ENCODE measurements around the gene TICAM1. TPM values are rescaled to one million over a fixed set of nuclear protein-coding genes. Genes with fewer than 3 reads are reported as not detected.

The TICAM1 gene
- total and polyA plus RNA-seq, 2 of the 13 experiments (the other 11 are each of a cell fraction or from before 2014, with no cell fraction given) = 0.33 to 0.95 TPM

DNA sequence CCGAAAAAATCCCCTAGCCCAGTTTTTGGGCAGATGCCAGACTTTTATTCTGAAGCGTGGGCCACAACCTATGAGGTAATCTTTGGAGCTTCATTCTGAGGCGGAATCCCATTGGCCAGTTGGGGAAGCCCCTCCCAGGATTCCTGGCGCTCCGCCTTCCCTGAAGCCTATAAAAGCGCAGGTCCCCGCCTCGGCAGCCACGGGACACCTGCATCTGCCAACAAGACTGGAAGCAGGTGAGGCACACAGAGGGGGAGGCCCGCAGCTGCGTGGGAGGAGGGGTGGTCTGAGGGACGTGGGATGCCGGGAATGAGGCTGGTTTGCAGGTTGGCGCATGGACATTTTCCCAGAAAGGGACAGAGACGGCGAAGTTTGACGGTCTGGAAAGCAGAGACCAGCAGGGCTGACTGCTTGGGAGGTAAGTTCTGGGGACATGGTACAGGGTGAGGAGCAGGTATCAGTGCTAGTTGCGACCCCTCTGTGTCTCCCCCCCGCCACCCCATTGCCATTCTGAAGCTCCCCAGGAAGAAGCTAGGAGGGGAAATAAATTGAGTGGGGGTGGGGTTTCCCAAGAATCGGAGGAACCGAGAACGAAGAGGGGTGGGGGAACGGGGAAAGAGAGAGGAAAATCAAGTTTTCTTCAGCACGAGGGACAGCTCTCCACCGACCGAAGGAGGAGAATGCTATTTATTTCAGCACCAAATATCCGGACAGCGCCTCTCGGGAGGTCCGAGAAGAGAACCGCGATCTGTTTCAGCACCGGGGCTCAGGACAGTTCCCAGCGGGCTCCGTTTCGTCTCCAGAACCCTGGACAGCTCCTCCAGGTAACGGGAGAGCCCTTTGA lies 62.4 kb downstream of the TICAM1 start (continued):
- peak; percentile 100 for TF ChIP-seq BCL3 (CRISPR knock-in tag; IDR thresholded peaks at IDR 0.05)
- TF ChIP-seq LRRFIP1 (CRISPR knock-in tag; conservative IDR thresholded peaks at IDR 0.05) = peak; percentile 100
- TF ChIP-seq, protein P1, sequence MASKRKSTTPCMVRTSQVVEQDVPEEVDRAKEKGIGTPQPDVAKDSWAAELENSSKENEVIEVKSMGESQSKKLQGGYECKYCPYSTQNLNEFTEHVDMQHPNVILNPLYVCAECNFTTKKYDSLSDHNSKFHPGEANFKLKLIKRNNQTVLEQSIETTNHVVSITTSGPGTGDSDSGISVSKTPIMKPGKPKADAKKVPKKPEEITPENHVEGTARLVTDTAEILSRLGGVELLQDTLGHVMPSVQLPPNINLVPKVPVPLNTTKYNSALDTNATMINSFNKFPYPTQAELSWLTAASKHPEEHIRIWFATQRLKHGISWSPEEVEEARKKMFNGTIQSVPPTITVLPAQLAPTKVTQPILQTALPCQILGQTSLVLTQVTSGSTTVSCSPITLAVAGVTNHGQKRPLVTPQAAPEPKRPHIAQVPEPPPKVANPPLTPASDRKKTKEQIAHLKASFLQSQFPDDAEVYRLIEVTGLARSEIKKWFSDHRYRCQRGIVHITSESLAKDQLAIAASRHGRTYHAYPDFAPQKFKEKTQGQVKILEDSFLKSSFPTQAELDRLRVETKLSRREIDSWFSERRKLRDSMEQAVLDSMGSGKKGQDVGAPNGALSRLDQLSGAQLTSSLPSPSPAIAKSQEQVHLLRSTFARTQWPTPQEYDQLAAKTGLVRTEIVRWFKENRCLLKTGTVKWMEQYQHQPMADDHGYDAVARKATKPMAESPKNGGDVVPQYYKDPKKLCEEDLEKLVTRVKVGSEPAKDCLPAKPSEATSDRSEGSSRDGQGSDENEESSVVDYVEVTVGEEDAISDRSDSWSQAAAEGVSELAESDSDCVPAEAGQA (IDR thresholded peaks at IDR 0.05; ENCODE audit: low read depth) = no peak
- TF ChIP-seq, protein P1 (CRISPR knock-in tag; IDR thresholded peaks at IDR 0.05; ENCODE audit: borderline replicate concordance) = peak; percentile 100
- TF ChIP-seq ZNF703 (CRISPR knock-in tag; IDR thresholded peaks at IDR 0.05; ENCODE audit: borderline replicate concordance) = peak; percentile 100
- peak; percentile 99 for TF ChIP-seq NAIF1 (CRISPR knock-in tag; IDR thresholded peaks at IDR 0.05; ENCODE audit: borderline replicate concordance)
- peak; percentile 100 for TF ChIP-seq RXRB (CRISPR knock-in tag; IDR thresholded peaks at IDR 0.05; ENCODE audit: borderline replicate concordance)
- TF ChIP-seq ZNF629 (CRISPR knock-in tag; conservative IDR thresholded peaks at IDR 0.05) = peak; percentile 90
- peak; percentile 100 for TF ChIP-seq ZNF776 (CRISPR knock-in tag; IDR thresholded peaks at IDR 0.05)
- no peak for TF ChIP-seq RBM22 (optimal IDR thresholded peaks at IDR 0.05; ENCODE audit: low read length)
- peak; percentile 100 for TF ChIP-seq SMAD1 (CRISPR knock-in tag; IDR thresholded peaks at IDR 0.05; ENCODE audit: borderline replicate concordance, low read depth)
- TF ChIP-seq MEF2D (CRISPR knock-in tag; IDR thresholded peaks at IDR 0.05) = peak; percentile 100
- peak; percentile 100 for TF ChIP-seq ZNF274 (CRISPR knock-in tag; IDR thresholded peaks at IDR 0.05)
- TF ChIP-seq MLX (CRISPR knock-in tag; IDR thresholded peaks at IDR 0.05) = peak; percentile 98
- TF ChIP-seq, protein P2, sequence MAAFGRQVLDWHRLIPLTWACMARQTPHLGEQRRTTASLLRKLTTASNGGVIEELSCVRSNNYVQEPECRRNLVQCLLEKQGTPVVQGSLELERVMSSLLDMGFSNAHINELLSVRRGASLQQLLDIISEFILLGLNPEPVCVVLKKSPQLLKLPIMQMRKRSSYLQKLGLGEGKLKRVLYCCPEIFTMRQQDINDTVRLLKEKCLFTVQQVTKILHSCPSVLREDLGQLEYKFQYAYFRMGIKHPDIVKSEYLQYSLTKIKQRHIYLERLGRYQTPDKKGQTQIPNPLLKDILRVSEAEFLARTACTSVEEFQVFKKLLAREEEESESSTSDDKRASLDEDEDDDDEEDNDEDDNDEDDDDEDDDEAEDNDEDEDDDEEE (CRISPR knock-in tag; IDR thresholded peaks at IDR 0.05) = peak; percentile 100
- peak; percentile 100 for TF ChIP-seq SRY (CRISPR knock-in tag; IDR thresholded peaks at IDR 0.05)
- TF ChIP-seq ZFP37 (CRISPR knock-in tag; IDR thresholded peaks at IDR 0.05; ENCODE audit: borderline replicate concordance) = peak; percentile 100

All from HepG2 (cell line).